ENCODE results near the gene KCNJ9. TPM values are rescaled to one million over a fixed set of nuclear protein-coding genes. Genes with fewer than 3 reads are reported as not detected.

The KCNJ9 gene
- polyA plus RNA-seq, 3 donors, result not detected

DNA sequence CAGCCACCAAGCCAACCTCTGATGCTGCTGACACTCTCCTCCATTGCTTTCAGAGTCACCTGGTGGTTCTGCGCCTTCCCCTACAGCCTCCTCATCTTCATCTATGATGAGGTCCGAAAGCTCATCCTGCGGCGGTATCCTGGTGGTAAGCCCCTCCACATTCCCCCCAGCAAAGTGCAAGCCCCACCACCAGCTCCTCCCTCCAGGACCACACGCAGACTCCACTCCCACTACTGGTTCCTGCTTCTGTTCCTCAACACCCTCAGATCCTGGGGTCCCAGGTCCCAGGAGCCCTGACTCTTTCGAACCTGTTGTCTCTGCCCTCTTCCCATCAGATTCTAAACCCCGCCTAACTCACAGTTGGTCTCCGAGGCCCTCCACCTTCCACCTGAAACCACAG lies 58.5 kb downstream of the KCNJ9 start:
- Histone ChIP-seq H3K79me2 (ENCODE audit: insufficient read depth, low read length) (no peaks in the 10 kb centered on the region), H2AFZ (ENCODE audit: insufficient read depth, low read depth, low read length, poor library complexity, severe bottlenecking) (no peak overlapping the region), H4K20me1 (ENCODE audit: insufficient read depth, low read length) (no peaks in the 10 kb centered on the region), H3K27ac (ENCODE audit: low read depth in 1 of 2, low read length in 2 of 2) (no peak overlapping the region), H3K9ac (ENCODE audit: insufficient read depth, low read length, poor library complexity, severe bottlenecking) (no peak overlapping the region), H3K4me2 (replicated peaks; ENCODE audit: extremely low read depth, low read length, poor library complexity, severe bottlenecking) (no peak overlapping the region), H3K27me3 (ENCODE audit: control insufficient read depth in 2 of 2, insufficient read depth in 2 of 2, low read length in 2 of 2) (no peaks in the 10 kb centered on the region), H3K9me3 (replicated peaks in 1 of 2; ENCODE audit: control insufficient read depth in 1 of 2, insufficient read depth in 1 of 2, low read length in 2 of 2) (no peaks in the 10 kb centered on the region), H3K4me3 (replicated peaks in 1 of 3; ENCODE audit: low read depth in 2 of 3, low read length in 3 of 3) (no peak overlapping the region), H3K36me3 (replicated peaks in 1 of 2; ENCODE audit: control insufficient read depth in 1 of 2, insufficient read depth in 2 of 2, low read length in 2 of 2) (no peaks in the 10 kb centered on the region), H3K4me1 (ENCODE audit: control insufficient read depth in 1 of 2, insufficient read depth in 2 of 2, low read length in 2 of 2) (peaks cover 31 to 39% of the 10 kb centered on the region in 2 donors)
- no peak overlapping the region for H3K27ac Mint-ChIP-seq
- H3K36me3 Mint-ChIP-seq, result peaks cover 0 to under 1% of the 10 kb centered on the region in 2 donors
- WGBS (ENCODE audit: insufficient coverage), result 91% methylated on average over 6 of the region's 8 CpGs
- no peak for DNase-seq
- peaks cover 0 to 2% (median 0%) of the 10 kb centered on the region in 7 donors for H3K9me3 Mint-ChIP-seq
- H3K4me1 Mint-ChIP-seq, result peaks cover 36% of the 10 kb centered on the region
- no peak overlapping the region for H3K4me3 Mint-ChIP-seq
- H3K27me3 Mint-ChIP-seq (ENCODE audit: low read depth in 3 of 3), result peaks cover 6 to 10% (median 6%) of the 10 kb centered on the region in 3 donors
- intact Hi-C loops (cut with micrococcal nuclease), result no loop called here
- TF ChIP-seq CTCF (IDR thresholded peaks at IDR 0.05), result no peak

Other genes with a start within 250 kb of the KCNJ9 start
- gene VSIG8, start 218.9 kb upstream of the KCNJ9 start, polyA plus RNA-seq, result under 1 TPM in 1 of 3 donors, not detected in 2; 0.04 TPM
- 1 to 10 TPM in 1 of 3 donors, under 1 TPM in 1, not detected in 1; 0.12 to 1.0 TPM for gene CFAP45, start 181.4 kb upstream of the KCNJ9 start, polyA plus RNA-seq
- gene TAGLN2, start 156.0 kb upstream of the KCNJ9 start, polyA plus RNA-seq, result 1,000 to 10,000 TPM in 1 of 3 donors, 100 to 1,000 TPM in 2; 658 to 1,259 (median 918) TPM
- gene IGSF9, start 135.9 kb upstream of the KCNJ9 start, polyA plus RNA-seq, result under 1 TPM in 1 of 3 donors, not detected in 2; 0.04 TPM
- gene SLAMF9, start 127.3 kb upstream of the KCNJ9 start, polyA plus RNA-seq, result under 1 TPM in 1 of 3 donors, not detected in 2; 0.17 TPM
- 1 to 10 TPM; 3.7 to 4.2 (median 4.0) TPM for gene PIGM, start 49.5 kb upstream of the KCNJ9 start, polyA plus RNA-seq
- under 1 TPM in 1 of 3 donors, not detected in 2; 0.23 TPM for gene KCNJ10, start 11.4 kb upstream of the KCNJ9 start, polyA plus RNA-seq
- gene IGSF8, start 17.1 kb downstream of the KCNJ9 start, polyA plus RNA-seq, result 10 to 100 TPM in 2 of 3 donors, 1 to 10 TPM in 1; 9.6 to 23.9 (median 10.8) TPM
- gene ATP1A2, start 34.2 kb downstream of the KCNJ9 start, polyA plus RNA-seq, result under 1 TPM in 1 of 3 donors, not detected in 2; 0.03 TPM
- 10 to 100 TPM in 1 of 3 donors, under 1 TPM in 1, not detected in 1; 1.00 to 16.0 TPM for gene ATP1A4, start 70.1 kb downstream of the KCNJ9 start, polyA plus RNA-seq
- 10 to 100 TPM in 1 of 3 donors, under 1 TPM in 1, not detected in 1; 0.09 to 11.1 TPM for gene CASQ1, start 109.0 kb downstream of the KCNJ9 start, polyA plus RNA-seq
- gene PEA15, start 123.8 kb downstream of the KCNJ9 start, polyA plus RNA-seq, result 100 to 1,000 TPM in 1 of 3 donors, 10 to 100 TPM in 2; 23.6 to 163 (median 38.1) TPM
- gene DCAF8, start 181.0 kb downstream of the KCNJ9 start, polyA plus RNA-seq, result 100 to 1,000 TPM in 1 of 3 donors, 10 to 100 TPM in 2; 35.5 to 205 (median 44.6) TPM
- 10 to 100 TPM; 17.4 to 38.2 (median 37.4) TPM for gene PEX19, start 203.6 kb downstream of the KCNJ9 start, polyA plus RNA-seq

Data from CD14-positive monocyte (primary cell).